GM18519 (cell line): ENCODE results near the gene MDM2.
A peak's percentile ranks its signal among the peaks of the same experiment; 100 is the strongest.

Experiments used
- ATAC-seq: cut with Tn5 transposase; IDR thresholded peaks from one replicate; pipeline ENCODE4 v1.9.1; 2021; ENCODE audit warnings: mild to moderate bottlenecking, moderate library complexity; ENCODE audit not compliant: unreplicated experiment, low FRiP score

Gene MDM2

GRCh38 chr12:68807576-68808387, at the start of gene MDM2:
TSS of gene MDM2 (plus strand) at chr12:68808177. CDS start at chr12:68808478, 301 bp downstream.
- peak; percentile 60 for ATAC-seq

DNA sequence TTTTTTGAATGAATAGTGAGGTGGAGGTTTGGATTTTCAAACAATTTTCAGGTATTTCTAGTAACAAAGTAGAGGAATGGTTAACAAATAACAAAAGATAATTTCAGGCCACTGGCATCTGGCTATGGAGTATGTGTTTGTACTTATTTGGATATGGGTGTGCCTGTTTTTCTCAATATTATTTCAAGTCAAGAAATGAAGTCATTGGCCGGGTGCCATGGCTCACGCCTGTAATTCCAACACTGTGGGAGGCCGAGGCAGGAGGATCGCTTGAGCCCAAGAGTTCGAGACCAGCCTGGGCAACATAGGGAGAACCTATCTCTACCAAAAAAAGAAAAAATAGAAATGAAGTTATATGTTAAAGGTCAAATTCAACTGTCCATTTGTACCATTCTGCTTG, 48.1 kb upstream of the MDM2 start:
- no peak for ATAC-seq

DNA sequence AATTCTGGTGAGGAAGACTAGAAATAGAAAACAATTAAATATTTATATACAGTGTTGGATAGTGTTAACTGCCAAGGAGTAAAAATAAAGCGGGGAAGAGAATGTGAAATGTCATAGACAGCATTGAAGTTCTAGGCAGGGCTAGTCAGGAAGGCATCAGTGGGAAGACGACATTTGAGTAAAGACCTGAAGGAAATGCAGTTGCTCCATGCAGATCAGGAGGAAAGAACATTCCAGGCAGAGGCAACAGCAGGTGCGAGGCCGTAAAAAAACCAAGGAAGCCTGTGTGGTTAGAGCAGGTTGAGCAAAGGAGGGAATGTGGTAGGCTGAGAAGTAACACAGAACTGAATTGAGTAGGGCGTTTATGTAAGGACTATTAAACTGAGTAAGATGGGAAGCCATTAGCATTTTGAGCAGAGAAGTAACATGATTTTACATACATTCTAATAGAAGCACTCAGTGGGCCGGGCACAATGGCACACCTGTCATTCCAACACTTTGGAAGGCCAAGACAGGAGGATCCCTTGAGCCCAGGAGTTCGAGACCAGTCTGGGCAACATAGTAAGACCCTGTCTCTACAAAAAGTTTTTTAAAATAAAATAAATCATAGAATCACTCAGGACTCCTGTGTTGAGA, 47.1 kb upstream of the MDM2 start:
- no peak for ATAC-seq

GRCh38 chr12:68761442-68761812, 46.5 kb upstream of the MDM2 start:
- no peak for ATAC-seq

GRCh38 chr12:68761901-68762630, 45.9 kb upstream of the MDM2 start:
- ATAC-seq = no peak

DNA sequence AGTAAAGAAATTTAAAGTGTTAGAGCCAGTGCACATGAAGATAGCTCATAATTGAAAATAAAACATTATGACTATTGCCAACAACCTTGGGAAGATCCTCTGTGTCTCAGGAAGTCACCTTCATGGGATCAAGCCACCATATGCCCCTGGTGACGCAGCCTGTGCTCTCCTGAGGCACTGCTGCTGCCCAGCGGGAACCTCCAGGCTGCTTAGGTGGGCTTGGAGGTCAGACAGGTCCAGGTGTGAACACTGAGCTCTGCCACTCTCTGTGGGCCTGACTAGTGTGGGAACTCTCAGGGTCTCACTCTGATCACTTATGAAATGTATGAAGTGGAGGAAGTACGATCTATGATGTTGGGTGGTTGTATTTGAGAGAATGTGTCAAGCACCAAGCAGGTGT, 45.3 kb upstream of the MDM2 start:
- no peak for ATAC-seq

- no peak for ATAC-seq
Observed at GRCh38 chr12:68765696-68766095, 42.3 kb upstream of the MDM2 start.

DNA sequence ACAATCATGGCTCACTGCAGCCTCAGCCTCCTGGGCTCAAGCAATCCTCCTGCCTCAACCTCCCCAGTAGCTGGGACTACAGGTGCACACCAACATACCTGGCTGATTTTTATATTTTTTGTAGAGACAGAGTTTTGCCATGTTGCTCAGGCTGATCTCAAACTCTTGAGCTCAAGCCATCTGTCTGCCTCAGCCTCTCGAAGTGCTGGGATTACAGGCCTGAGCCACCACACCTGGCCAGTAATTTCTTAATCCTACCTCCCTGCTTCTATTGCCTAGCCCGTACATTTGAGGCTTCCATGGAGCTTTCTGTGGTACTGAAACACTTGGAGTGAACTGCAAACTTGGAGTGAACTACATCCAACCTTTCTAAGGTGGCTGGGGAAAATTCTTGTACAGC, 41.3 kb upstream of the MDM2 start:
- no peak for ATAC-seq

GRCh38 chr12:68767191-68767590, 40.8 kb upstream of the MDM2 start:
- ATAC-seq = no peak

DNA sequence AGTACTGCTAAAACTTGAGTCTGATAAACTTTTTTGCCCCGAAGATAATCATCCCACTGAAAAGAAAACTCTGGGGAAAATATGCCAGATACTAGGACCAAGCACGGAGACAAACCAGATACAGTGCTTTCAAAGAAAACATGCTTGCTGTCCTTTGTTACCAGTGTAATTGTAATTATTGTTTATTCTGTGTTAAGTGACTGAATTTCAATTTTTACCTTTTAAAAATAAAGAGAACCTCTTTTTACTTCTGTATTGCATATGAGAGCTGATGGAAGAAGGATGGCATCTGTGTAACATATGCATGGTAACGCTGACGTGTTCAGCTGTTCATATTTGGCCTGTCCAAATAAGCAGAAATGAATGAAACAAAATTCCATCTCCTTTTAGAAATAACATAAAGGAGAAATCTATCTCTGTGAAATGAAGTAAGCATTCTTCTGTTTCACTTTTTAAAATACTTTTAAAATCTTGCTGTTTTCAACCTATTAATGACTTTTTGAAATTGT, 39.5 kb upstream of the MDM2 start:
- ATAC-seq = no peak

DNA sequence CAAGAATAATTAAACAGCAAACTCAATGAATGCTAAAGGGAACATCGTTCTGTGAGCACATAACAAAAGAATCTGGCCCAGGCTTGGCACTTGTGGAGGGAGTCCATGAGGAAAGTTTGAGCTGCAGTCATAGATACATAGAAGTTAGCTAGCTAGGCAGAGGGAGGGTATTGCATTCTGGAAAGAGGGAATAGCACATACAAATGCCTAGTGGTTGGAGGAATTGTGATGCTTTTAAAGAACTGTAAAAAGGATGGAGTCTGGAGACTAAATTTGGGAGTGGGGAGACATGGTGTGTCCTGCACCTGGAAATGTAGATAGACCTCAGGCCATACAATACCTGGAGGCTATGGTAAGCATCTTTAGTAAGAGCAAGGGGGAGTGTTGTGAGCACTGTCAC, 38.0 kb upstream of the MDM2 start:
- ATAC-seq = no peak

- ATAC-seq = no peak
Observed at GRCh38 chr12:68771223-68771925, 36.6 kb upstream of the MDM2 start.

GRCh38 chr12:68772714-68773113, 35.3 kb upstream of the MDM2 start:
- ATAC-seq = no peak

GRCh38 chr12:68773582-68773981, 34.4 kb upstream of the MDM2 start:
- ATAC-seq = no peak

DNA sequence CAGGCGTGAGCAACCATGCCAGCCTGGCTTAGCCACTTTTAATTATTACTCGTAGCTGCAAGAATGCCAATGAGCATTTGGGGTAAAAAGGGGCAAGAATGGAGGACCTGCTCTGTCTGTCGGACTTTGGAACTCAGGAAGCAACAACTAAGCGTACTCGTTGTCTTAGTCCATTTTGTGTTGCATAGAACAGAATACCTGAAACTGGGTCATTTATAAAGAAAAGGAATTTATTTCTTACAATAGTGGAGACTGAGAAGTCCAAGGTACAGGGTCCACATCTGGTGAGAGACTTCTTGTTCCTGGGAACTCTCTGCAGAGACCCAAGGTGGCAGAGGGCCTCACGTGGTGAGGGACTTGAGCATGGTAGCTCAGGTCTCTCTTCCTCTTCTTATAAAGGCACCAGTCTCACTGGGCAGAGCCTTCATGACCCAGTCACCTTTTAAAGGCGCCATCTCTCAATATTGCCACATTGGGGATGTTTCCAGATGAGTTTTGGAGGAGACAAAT, 32.8 kb upstream of the MDM2 start:
- ATAC-seq = no peak

DNA sequence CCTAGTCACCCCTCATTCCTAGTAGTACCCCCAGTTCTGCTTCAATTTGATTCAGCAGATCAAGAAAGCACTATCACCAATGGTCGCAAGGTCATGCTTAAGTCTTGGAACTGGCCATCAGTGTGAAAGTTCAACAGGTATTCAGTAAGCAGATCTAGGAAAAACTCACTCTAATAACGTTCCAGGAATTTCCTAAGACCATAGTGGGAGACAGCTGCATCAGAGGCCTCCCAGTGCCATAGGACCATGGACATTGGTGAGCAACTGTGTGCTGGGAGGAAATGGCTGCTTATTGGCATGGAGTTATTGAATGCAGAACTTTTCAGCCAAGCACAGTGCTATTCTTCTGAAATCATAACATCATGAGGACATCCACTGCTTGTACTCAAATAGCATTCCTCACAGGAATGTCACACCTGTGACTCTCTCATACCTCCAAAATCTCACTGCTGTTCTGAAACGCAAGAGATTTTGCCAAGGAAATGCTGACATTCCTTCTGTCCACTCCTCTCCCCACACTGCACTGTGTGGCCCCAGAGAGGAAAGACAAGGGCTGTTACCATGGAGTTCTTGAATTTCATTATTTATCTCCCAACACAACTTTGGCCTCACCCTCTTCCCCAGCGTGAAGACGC, 30.9 kb upstream of the MDM2 start:
- ATAC-seq = no peak

- no peak for ATAC-seq
Observed at GRCh38 chr12:68779280-68779679, 28.7 kb upstream of the MDM2 start.

- ATAC-seq = no peak
Observed at GRCh38 chr12:68780731-68781130, 27.2 kb upstream of the MDM2 start.

DNA sequence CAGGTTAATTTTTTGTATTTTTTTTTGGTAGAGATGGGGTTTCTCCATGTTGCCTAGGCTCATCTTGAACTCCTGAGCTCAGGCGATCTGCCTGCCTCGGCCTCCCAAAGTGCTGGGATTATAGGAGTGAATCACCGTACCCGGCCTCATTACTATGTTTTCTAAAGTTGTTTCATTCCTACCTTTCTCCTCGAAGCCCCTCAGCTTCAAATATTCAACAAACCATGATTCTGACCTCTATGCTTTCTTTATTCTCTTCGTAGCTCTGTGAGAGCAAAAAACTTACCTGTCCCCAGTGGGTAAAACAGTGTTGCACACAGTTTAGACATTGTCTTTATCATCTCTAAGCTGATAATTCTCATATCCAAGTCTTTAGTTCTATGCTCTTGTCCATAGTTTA, 26.2 kb upstream of the MDM2 start:
- ATAC-seq = no peak

- ATAC-seq = no peak
Observed at GRCh38 chr12:68784015-68784414, 24.0 kb upstream of the MDM2 start.
